GM23338 (cell line): ENCODE data around the gene WBP1. TPM values are rescaled to one million over a fixed set of nuclear protein-coding genes. Genes with fewer than 3 reads are reported as not detected.

Experiments used
- ATAC-seq: fragments of 200-7000 bp; cut with Tn5 transposase; 3 replicates; pipeline ENCODE4 v1.9.1; 2020
- DNase-seq: peaks from one replicate; pipeline ENCODE4 v3.0.0-alpha.2; 2015; ENCODE audit warnings: low spot score
- H2AFZ ChIP-seq: fragments of 200-600 bp; sonication (generic); 2 replicates; pipeline ENCODE4 v1.8.0; 2016; ENCODE audit warnings: antibody characterized with exemption, mild to moderate bottlenecking, moderate library complexity
- H3F3A ChIP-seq: fragments of 200-600 bp; sonication (generic); replicated peaks from 2 replicates; pipeline ENCODE4 v1.8.0; 2017; ENCODE audit warnings: antibody characterized with exemption, mixed run types, low read depth
- H3K27ac ChIP-seq: fragments of 200-600 bp; sonication (generic); 2 replicates; pipeline ENCODE4 v1.6.1; 2016; ENCODE audit warnings: low read depth
- H3K27me3 ChIP-seq: fragments of 200-600 bp; sonication (generic); 2 replicates; pipeline ENCODE4 v1.8.0; 2016; ENCODE audit warnings: mild to moderate bottlenecking, mixed run types, moderate library complexity; ENCODE audit not compliant: insufficient read depth
- H3K36me3 ChIP-seq: fragments of 200-600 bp; sonication (generic); 2 replicates; pipeline ENCODE4 v1.8.0; 2016; ENCODE audit warnings: mild to moderate bottlenecking; ENCODE audit not compliant: insufficient read depth
- H3K4me1 ChIP-seq: fragments of 200-600 bp; sonication (generic); 2 replicates; pipeline ENCODE4 v1.8.0; 2016; ENCODE audit warnings: mild to moderate bottlenecking, moderate library complexity; ENCODE audit not compliant: insufficient read depth
- H3K4me2 ChIP-seq: fragments of 200-600 bp; sonication (generic); 2 replicates; pipeline ENCODE4 v1.7.1; 2017; ENCODE audit warnings: mixed run types
- H3K4me3 ChIP-seq: fragments of 200-600 bp; sonication (generic); 2 replicates; pipeline ENCODE4 v1.6.1; 2016; ENCODE audit warnings: mixed run types
- H3K79me2 ChIP-seq: fragments of 200-600 bp; sonication (generic); replicated peaks from 2 replicates; pipeline ENCODE4 v1.8.0; 2017; ENCODE audit warnings: mild to moderate bottlenecking; ENCODE audit not compliant: insufficient read depth
- H3K9me2 ChIP-seq: fragments of 200-600 bp; sonication (generic); 2 replicates; pipeline ENCODE4 v1.8.0; 2017; ENCODE audit not compliant: insufficient read depth
- H4K20me1 ChIP-seq: fragments of 200-600 bp; sonication (generic); replicated peaks from 2 replicates; pipeline ENCODE4 v1.8.0; 2017; ENCODE audit warnings: mild to moderate bottlenecking; ENCODE audit not compliant: insufficient read depth
- H3K27ac Mint-ChIP-seq: 2 replicates; pipeline ENCODE4 v1.8.0; 2020; ENCODE audit warnings: inconsistent platforms, mild to moderate bottlenecking, moderate library complexity, mixed read lengths
- H3K27me3 Mint-ChIP-seq: 3 replicates; pipeline ENCODE4 v1.8.0; 2022; ENCODE audit warnings: low read depth, mild to moderate bottlenecking, moderate library complexity, mixed read lengths, inconsistent platforms; ENCODE audit not compliant: insufficient read depth, poor library complexity
- H3K36me3 Mint-ChIP-seq: 3 replicates; pipeline ENCODE4 v1.8.0; 2021; ENCODE audit warnings: low read depth, mild to moderate bottlenecking, inconsistent platforms, moderate library complexity, mixed read lengths
- H3K4me1 Mint-ChIP-seq: 3 replicates; pipeline ENCODE4 v1.8.0; 2020; ENCODE audit warnings: mild to moderate bottlenecking, inconsistent platforms, mixed read lengths
- H3K4me3 Mint-ChIP-seq: 3 replicates; pipeline ENCODE4 v1.8.0; 2021; ENCODE audit warnings: moderate library complexity, mild to moderate bottlenecking, inconsistent platforms, mixed read lengths
- H3K9me3 Mint-ChIP-seq: 3 replicates; pipeline ENCODE4 v1.8.0; 2020; ENCODE audit warnings: moderate library complexity, mild to moderate bottlenecking, inconsistent platforms, mixed read lengths
- CREB1 ChIP-seq: fragments of 250-450 bp; sonication (Bioruptor Pico); IDR thresholded peaks from 2 replicates; pipeline ENCODE4 v1.5.0; 2020; ENCODE audit warnings: low read depth, mild to moderate bottlenecking, moderate library complexity
- ETS1 ChIP-seq: IDR thresholded peaks from 2 replicates; pipeline ENCODE4 v1.6.1; 2016; ENCODE audit warnings: antibody characterized with exemption
- EZH2 ChIP-seq: fragments of 200-600 bp; sonication (generic); IDR thresholded peaks from one replicate; pipeline ENCODE4 v1.8.0; 2017; ENCODE audit warnings: antibody characterized with exemption, mild to moderate bottlenecking, low read depth; ENCODE audit not compliant: unreplicated experiment
- EZH2phosphoT487 ChIP-seq: fragments of 200-600 bp; sonication (generic); IDR thresholded peaks from one replicate; pipeline ENCODE4 v1.8.1; 2018; ENCODE audit warnings: antibody characterized with exemption; ENCODE audit not compliant: unreplicated experiment
- JUNB ChIP-seq: IDR thresholded peaks from one replicate; pipeline ENCODE4 v1.6.1; 2016; ENCODE audit warnings: antibody characterized with exemption; ENCODE audit not compliant: unreplicated experiment
- NANOG ChIP-seq: IDR thresholded peaks from 2 replicates; pipeline ENCODE4 v1.6.1; 2016; ENCODE audit warnings: antibody characterized with exemption, borderline replicate concordance
- POLR2AphosphoS5 ChIP-seq: IDR thresholded peaks from 2 replicates; pipeline ENCODE4 v1.6.1; 2016; ENCODE audit warnings: antibody characterized with exemption, low read depth
- REST ChIP-seq: IDR thresholded peaks from one replicate; pipeline ENCODE4 v1.6.1; 2018; ENCODE audit warnings: antibody characterized with exemption; ENCODE audit not compliant: unreplicated experiment
- STAT1 ChIP-seq: IDR thresholded peaks from one replicate; pipeline ENCODE4 v1.6.1; 2016; ENCODE audit warnings: antibody characterized with exemption; ENCODE audit not compliant: unreplicated experiment
- ZNF114 ChIP-seq: fragments of 250-450 bp; sonication (Bioruptor Pico); IDR thresholded peaks from 2 replicates; pipeline ENCODE4 v1.5.0; 2020; ENCODE audit warnings: mild to moderate bottlenecking, moderate library complexity
- ZNF331 ChIP-seq: fragments of 250-450 bp; sonication (Bioruptor Pico); IDR thresholded peaks from 2 replicates; pipeline ENCODE4 v1.5.0; 2020; ENCODE audit warnings: low read depth, mild to moderate bottlenecking, moderate library complexity
- polyA plus RNA-seq: library from polyadenylated mRNA; unstranded; fragments of >200 nt; fragmentation: Nextera tagmentation; extraction: Ambion mirVana; gene quantifications from 2 replicates; pipeline ENCODE4 v1.2.1, GENCODE V29; 2016
- total RNA-seq: library from RNA; depleted of rRNA; stranded (reverse); fragments of >200 nt; shearing (Covaris generic); gene quantifications from 2 replicates; pipeline ENCODE4 v1.2.3, GENCODE V29; 2014
- TF ChIP-seq, protein P1 (sequence below), 2 experiments: fragments of 200-600 bp in 1 of 2; sonication (generic) in 1 of 2; conservative IDR thresholded peaks; 2 replicates each; pipeline versions ENCODE4 v1.5.1 to v1.6.1; 2016 to 2017; ENCODE audit warnings: antibody characterized with exemption in 2 of 2, low read depth in 2 of 2, mild to moderate bottlenecking in 2 of 2, moderate library complexity in 1 of 2
- TF ChIP-seq, protein P2 (sequence below): fragments of 250-450 bp; sonication (Bioruptor Pico); IDR thresholded peaks from 2 replicates; pipeline ENCODE4 v1.5.0; 2020; ENCODE audit warnings: mild to moderate bottlenecking, moderate library complexity

Gene WBP1
- total and polyA plus RNA-seq, 2 experiments from 2014 or later: 53.0 to 64.4 TPM

DNA sequence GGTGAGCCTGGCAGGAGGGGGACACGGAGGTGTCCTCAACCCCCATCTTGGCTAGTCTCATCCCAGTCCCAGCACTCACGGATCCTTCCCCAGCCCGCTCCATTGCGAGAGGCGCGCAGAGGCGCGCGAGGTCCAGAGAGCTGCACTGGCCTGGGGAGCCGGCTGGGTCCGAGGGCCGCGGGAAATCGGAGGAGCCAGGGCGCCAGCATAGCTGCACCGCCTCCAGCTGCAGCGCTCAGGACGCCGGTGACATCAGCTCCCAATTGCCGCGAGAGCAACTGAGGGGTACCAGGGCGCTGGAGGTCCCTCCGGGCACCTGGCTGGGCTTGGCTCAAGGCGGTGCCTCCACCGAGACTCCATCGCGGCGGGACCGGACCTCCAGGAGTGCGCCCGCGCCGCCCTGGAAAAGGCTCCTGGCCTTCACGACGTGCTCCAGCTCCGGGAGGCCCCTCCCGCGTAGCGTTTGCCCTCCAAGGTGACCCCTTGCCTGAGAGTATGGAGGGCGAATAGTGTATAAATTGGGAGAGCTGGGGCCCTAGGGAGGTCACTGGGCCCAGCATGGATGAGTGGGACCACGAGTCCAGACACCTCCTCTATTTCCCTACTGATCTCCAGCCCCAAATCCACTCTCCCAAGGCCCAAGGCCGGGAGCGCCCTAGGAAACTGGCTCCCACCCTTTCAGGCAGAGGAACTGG is 22.0 kb upstream of the WBP1 start:
- peak; percentile 60 for DNase-seq
- Histone ChIP-seq H3K27ac (0 out of 2 replicates have a peak overlapping the region, but pooled peaks have one; percentile 45), H3K36me3 (no peaks in the 10 kb centered on the region), H3F3A (peaks cover 8% of the 10 kb centered on the region), H4K20me1 (peaks cover 34% of the 10 kb centered on the region), H3K4me2 (peak overlapping the region; percentile 73), H3K27me3 (no peaks in the 10 kb centered on the region), H3K4me1 (peaks cover 35% of the 10 kb centered on the region), H3K9me2 (no peaks in the 10 kb centered on the region), H2AFZ (no peak overlapping the region; the same call in 1 of the 2 replicates), H3K79me2 (peaks cover 60% of the 10 kb centered on the region), H3K4me3 (peak overlapping the region; percentile 50)
- Mint-ChIP-seq H3K36me3 (peaks cover 41% of the 10 kb centered on the region), H3K27me3 (peaks cover 20% of the 10 kb centered on the region), H3K4me3 (no peak overlapping the region; the same call in 2 of the 3 replicates), H3K9me3 (no peaks in the 10 kb centered on the region), H3K27ac (peak overlapping the region; percentile 89; the same call in 1 of the 2 replicates), H3K4me1 (peaks cover 40% of the 10 kb centered on the region)
- peak; percentile 20 for ATAC-seq
- TF ChIP-seq POLR2AphosphoS5: no peak
- TF ChIP-seq CREB1 (CRISPR knock-in tag): no peak
- TF ChIP-seq, protein P1, sequence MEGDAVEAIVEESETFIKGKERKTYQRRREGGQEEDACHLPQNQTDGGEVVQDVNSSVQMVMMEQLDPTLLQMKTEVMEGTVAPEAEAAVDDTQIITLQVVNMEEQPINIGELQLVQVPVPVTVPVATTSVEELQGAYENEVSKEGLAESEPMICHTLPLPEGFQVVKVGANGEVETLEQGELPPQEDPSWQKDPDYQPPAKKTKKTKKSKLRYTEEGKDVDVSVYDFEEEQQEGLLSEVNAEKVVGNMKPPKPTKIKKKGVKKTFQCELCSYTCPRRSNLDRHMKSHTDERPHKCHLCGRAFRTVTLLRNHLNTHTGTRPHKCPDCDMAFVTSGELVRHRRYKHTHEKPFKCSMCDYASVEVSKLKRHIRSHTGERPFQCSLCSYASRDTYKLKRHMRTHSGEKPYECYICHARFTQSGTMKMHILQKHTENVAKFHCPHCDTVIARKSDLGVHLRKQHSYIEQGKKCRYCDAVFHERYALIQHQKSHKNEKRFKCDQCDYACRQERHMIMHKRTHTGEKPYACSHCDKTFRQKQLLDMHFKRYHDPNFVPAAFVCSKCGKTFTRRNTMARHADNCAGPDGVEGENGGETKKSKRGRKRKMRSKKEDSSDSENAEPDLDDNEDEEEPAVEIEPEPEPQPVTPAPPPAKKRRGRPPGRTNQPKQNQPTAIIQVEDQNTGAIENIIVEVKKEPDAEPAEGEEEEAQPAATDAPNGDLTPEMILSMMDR (conservative IDR thresholded peaks at IDR 0.05; ENCODE audit: low read depth in 2 of 2): no peak
- TF ChIP-seq EZH2: no peak
- TF ChIP-seq ZNF331 (CRISPR knock-in tag): no peak
- no peak for TF ChIP-seq ZNF114 (CRISPR knock-in tag)
- TF ChIP-seq JUNB: no peak
- no peak for TF ChIP-seq REST
- no peak for TF ChIP-seq NANOG
- TF ChIP-seq, protein P2, sequence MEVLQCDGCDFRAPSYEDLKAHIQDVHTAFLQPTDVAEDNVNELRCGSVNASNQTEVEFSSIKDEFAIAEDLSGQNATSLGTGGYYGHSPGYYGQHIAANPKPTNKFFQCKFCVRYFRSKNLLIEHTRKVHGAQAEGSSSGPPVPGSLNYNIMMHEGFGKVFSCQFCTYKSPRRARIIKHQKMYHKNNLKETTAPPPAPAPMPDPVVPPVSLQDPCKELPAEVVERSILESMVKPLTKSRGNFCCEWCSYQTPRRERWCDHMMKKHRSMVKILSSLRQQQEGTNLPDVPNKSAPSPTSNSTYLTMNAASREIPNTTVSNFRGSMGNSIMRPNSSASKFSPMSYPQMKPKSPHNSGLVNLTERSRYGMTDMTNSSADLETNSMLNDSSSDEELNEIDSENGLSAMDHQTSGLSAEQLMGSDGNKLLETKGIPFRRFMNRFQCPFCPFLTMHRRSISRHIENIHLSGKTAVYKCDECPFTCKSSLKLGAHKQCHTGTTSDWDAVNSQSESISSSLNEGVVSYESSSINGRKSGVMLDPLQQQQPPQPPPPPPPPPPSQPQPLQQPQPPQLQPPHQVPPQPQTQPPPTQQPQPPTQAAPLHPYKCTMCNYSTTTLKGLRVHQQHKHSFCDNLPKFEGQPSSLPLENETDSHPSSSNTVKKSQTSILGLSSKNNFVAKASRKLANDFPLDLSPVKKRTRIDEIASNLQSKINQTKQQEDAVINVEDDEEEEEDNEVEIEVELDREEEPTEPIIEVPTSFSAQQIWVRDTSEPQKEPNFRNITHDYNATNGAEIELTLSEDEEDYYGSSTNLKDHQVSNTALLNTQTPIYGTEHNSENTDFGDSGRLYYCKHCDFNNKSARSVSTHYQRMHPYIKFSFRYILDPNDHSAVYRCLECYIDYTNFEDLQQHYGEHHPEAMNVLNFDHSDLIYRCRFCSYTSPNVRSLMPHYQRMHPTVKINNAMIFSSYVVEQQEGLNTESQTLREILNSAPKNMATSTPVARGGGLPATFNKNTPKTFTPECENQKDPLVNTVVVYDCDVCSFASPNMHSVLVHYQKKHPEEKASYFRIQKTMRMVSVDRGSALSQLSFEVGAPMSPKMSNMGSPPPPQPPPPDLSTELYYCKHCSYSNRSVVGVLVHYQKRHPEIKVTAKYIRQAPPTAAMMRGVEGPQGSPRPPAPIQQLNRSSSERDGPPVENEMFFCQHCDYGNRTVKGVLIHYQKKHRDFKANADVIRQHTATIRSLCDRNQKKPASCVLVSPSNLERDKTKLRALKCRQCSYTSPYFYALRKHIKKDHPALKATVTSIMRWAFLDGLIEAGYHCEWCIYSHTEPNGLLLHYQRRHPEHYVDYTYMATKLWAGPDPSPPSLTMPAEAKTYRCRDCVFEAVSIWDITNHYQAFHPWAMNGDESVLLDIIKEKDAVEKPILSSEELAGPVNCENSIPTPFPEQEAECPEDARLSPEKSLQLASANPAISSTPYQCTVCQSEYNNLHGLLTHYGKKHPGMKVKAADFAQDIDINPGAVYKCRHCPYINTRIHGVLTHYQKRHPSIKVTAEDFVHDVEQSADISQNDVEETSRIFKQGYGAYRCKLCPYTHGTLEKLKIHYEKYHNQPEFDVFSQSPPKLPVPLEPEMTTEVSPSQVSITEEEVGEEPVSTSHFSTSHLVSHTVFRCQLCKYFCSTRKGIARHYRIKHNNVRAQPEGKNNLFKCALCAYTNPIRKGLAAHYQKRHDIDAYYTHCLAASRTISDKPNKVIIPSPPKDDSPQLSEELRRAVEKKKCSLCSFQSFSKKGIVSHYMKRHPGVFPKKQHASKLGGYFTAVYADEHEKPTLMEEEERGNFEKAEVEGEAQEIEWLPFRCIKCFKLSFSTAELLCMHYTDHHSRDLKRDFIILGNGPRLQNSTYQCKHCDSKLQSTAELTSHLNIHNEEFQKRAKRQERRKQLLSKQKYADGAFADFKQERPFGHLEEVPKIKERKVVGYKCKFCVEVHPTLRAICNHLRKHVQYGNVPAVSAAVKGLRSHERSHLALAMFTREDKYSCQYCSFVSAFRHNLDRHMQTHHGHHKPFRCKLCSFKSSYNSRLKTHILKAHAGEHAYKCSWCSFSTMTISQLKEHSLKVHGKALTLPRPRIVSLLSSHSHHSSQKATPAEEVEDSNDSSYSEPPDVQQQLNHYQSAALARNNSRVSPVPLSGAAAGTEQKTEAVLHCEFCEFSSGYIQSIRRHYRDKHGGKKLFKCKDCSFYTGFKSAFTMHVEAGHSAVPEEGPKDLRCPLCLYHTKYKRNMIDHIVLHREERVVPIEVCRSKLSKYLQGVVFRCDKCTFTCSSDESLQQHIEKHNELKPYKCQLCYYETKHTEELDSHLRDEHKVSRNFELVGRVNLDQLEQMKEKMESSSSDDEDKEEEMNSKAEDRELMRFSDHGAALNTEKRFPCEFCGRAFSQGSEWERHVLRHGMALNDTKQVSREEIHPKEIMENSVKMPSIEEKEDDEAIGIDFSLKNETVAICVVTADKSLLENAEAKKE (CRISPR knock-in tag): no peak
- no peak for TF ChIP-seq ETS1
- TF ChIP-seq STAT1: no peak
- TF ChIP-seq EZH2phosphoT487: no peak
